CD4-positive, alpha-beta T cell treated with Interleukin-15 for 4 hours (primary cell): ENCODE measurements around the gene CBFA2T2.

Experiments
- DNase-seq: peaks from one replicate; pipeline ENCODE4 v3.0.0-alpha.2; 2020; ENCODE audit warnings: low spot score

The CBFA2T2 gene

GRCh38 chr20:33653218-33653899, 163.5 kb downstream of the CBFA2T2 start:
- DNase-seq = peak; percentile 31

- no peak for DNase-seq
Observed at GRCh38 chr20:33653900-33654596, 164.2 kb downstream of the CBFA2T2 start.

- no peak for DNase-seq
Observed at GRCh38 chr20:33654680-33655161, 164.8 kb downstream of the CBFA2T2 start.

GRCh38 chr20:33655164-33655563, 165.3 kb downstream of the CBFA2T2 start:
- DNase-seq = no peak

- DNase-seq = no peak
Observed at GRCh38 chr20:33656010-33656782, 166.3 kb downstream of the CBFA2T2 start.

- DNase-seq = no peak
Observed at GRCh38 chr20:33656783-33657703, 167.1 kb downstream of the CBFA2T2 start.

GRCh38 chr20:33657704-33658095, 167.8 kb downstream of the CBFA2T2 start:
- DNase-seq = no peak

GRCh38 chr20:33658510-33658909, 168.6 kb downstream of the CBFA2T2 start:
- no peak for DNase-seq

GRCh38 chr20:33658929-33659328, 169.0 kb downstream of the CBFA2T2 start:
- DNase-seq = no peak

GRCh38 chr20:33659341-33660034, 169.6 kb downstream of the CBFA2T2 start:
- DNase-seq = no peak

GRCh38 chr20:33660035-33660684, 170.3 kb downstream of the CBFA2T2 start:
- DNase-seq = no peak

- DNase-seq = no peak
Observed at GRCh38 chr20:33660685-33661058, 170.8 kb downstream of the CBFA2T2 start.

- no peak for DNase-seq
Observed at GRCh38 chr20:33662172-33662571, 172.3 kb downstream of the CBFA2T2 start, which contains the start of gene C20orf144. Gene C20orf144 (plus strand): TSS chr20:33662327. CDS start chr20:33662346, 19 bp downstream.

- DNase-seq = peak; percentile 78
Observed at GRCh38 chr20:33663161-33664084, 173.5 kb downstream of the CBFA2T2 start.

- no peak for DNase-seq
Observed at GRCh38 chr20:33664085-33664761, 174.3 kb downstream of the CBFA2T2 start.

- no peak for DNase-seq
Observed at GRCh38 chr20:33664762-33665144, 174.9 kb downstream of the CBFA2T2 start.

GRCh38 chr20:33666293-33667244, 176.7 kb downstream of the CBFA2T2 start, which contains the start of gene ACTL10:
Gene ACTL10 (plus strand): TSS chr20:33666943. CDS start chr20:33667498, 555 bp downstream.
- DNase-seq = peak; percentile 85
